Gastrocnemius medialis (tissue), 4 donors: ENCODE measurements around the gene RBM33. TPM values are rescaled to one million over a fixed set of nuclear protein-coding genes. Genes with fewer than 3 reads are reported as not detected.

Source experiments
- ATAC-seq, 2 donors: fragments of 150-250 bp; one replicate each; pipeline ENCODE4 v1.9.1; 2016
- DNase-seq, 2 donors: peaks; one replicate each; pipeline ENCODE4 v3.0.0-alpha.2; 2019
- H3K27ac ChIP-seq, 4 donors: fragments of 200-600 bp; sonication (generic); 1 replicate in 1 of 4; 2 replicates in 3 of 4; pipeline ENCODE4 v1.5.1; 2016 to 2018; ENCODE audit warnings: mild to moderate bottlenecking in 2 of 4, moderate library complexity in 1 of 4
- H3K27me3 ChIP-seq, 3 donors: fragments of 200-600 bp; sonication (generic) in 2 of 3; 1 replicate in 1 of 3; 2 replicates in 2 of 3; pipeline versions ENCODE4 v1.5.1 to v1.6.0; 2016 to 2019; ENCODE audit warnings: mild to moderate bottlenecking in 1 of 3, moderate library complexity in 1 of 3
- H3K36me3 ChIP-seq, 2 donors: fragments of 200-600 bp; sonication (generic) in 1 of 2; one replicate each; pipeline ENCODE4 v1.5.1; 2017 to 2018
- H3K4me1 ChIP-seq, 2 donors: fragments of 200-600 bp; sonication (generic) in 1 of 2; one replicate each; pipeline ENCODE4 v1.5.1; 2016 to 2017; ENCODE audit warnings: mild to moderate bottlenecking in 2 of 2
- H3K4me3 ChIP-seq, 4 donors: fragments of 200-600 bp; sonication (generic) in 3 of 4; 1 replicate in 1 of 4; 2 replicates in 3 of 4; pipeline ENCODE4 v1.5.1; 2016 to 2019; ENCODE audit warnings: mild to moderate bottlenecking in 2 of 4
- H3K9me3 ChIP-seq, 3 donors: fragments of 200-600 bp; sonication (generic) in 2 of 3; 1 replicate in 1 of 3; 2 replicates in 2 of 3; pipeline ENCODE4 v1.5.1; 2016 to 2019
- POLR2A ChIP-seq, 2 donors: fragments of 450-650 bp; IDR thresholded peaks; one replicate each; pipeline ENCODE4 v1.6.1; 2017; ENCODE audit warnings: antibody characterized with exemption in 2 of 2, mild to moderate bottlenecking in 2 of 2, moderate library complexity in 2 of 2
- in situ Hi-C, 4 donors: fragments of 200-750 bp; cut with MboI; loops; one replicate each; pipeline versions ENCODE4 v1.15.0 to v1.8.0; 2017; ENCODE audit warnings: low sequenced_read_pairs in 4 of 4
- intact Hi-C: fragments of 100-400 bp; cut with DNase I; formaldehyde crosslinking; loops from one replicate; pipeline ENCODE4 v1.15.1; 2023; ENCODE audit warnings: low total_unique reads
- total RNA-seq, 4 donors: library from RNA; depleted of rRNA; stranded (reverse); fragments of >200 nt; gene quantifications; one replicate each; pipeline versions ENCODE4 v1.1.0 to v1.2.3, GENCODE V29; 2016
- TF ChIP-seq, protein P1 (sequence below), 5 experiments: fragments of 450-650 bp in 3 of 5; fragments of 200-600 bp in 2 of 5; sonication (generic) in 2 of 5; IDR thresholded peaks in 4 of 5; conservative IDR thresholded peaks in 1 of 5; 1 replicate in 4 of 5; 2 replicates in 1 of 5; pipeline ENCODE4 v1.5.1; 2016 to 2019; ENCODE audit warnings: antibody characterized with exemption in 5 of 5, mild to moderate bottlenecking in 3 of 5, moderate library complexity in 3 of 5

Gene RBM33
- total RNA-seq, 4 donors from 2014 or later, result 16.6 to 30.0 (median 28.1) TPM

DNA sequence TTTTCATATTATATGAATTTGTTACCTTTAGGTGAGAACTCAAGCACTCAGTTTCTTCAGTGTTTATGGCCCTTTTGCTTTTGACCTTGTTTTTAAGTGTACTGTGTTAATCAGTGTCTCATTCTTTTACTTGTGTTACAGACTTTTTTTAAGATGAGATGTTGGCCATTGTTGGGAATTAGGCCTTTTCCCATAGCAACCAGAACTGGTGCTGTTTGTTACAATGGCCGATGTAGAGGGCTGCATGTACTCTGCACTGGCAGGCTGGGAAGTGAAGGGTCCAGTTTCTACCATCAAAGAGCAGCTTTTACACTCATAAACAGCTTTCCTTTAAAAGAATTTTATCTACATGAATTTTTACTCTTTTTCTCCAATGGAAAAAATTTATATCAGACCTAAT is 102.7 kb downstream of the RBM33 start:
- Histone ChIP-seq H3K27me3 (no peaks in the 10 kb centered on the region), H3K4me3 (no peak overlapping the region), H3K9me3 (no peaks in the 10 kb centered on the region), H3K4me1 (peaks cover 29 to 33% of the 10 kb centered on the region in 2 donors), H3K27ac (no peak overlapping the region), H3K36me3 (peaks cover 0 to 20% of the 10 kb centered on the region in 2 donors)
- DNase-seq, result no peak
- in situ Hi-C loops, result no loop called here
- intact Hi-C loops, result no loop called here
- no peak for ATAC-seq
- no peak for TF ChIP-seq POLR2A (IDR thresholded peaks at IDR 0.05)
- TF ChIP-seq, protein P1, sequence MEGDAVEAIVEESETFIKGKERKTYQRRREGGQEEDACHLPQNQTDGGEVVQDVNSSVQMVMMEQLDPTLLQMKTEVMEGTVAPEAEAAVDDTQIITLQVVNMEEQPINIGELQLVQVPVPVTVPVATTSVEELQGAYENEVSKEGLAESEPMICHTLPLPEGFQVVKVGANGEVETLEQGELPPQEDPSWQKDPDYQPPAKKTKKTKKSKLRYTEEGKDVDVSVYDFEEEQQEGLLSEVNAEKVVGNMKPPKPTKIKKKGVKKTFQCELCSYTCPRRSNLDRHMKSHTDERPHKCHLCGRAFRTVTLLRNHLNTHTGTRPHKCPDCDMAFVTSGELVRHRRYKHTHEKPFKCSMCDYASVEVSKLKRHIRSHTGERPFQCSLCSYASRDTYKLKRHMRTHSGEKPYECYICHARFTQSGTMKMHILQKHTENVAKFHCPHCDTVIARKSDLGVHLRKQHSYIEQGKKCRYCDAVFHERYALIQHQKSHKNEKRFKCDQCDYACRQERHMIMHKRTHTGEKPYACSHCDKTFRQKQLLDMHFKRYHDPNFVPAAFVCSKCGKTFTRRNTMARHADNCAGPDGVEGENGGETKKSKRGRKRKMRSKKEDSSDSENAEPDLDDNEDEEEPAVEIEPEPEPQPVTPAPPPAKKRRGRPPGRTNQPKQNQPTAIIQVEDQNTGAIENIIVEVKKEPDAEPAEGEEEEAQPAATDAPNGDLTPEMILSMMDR (IDR thresholded peaks at IDR 0.05 in 4 of 5, conservative IDR thresholded peaks at IDR 0.05 in 1 of 5), result no peak

DNA sequence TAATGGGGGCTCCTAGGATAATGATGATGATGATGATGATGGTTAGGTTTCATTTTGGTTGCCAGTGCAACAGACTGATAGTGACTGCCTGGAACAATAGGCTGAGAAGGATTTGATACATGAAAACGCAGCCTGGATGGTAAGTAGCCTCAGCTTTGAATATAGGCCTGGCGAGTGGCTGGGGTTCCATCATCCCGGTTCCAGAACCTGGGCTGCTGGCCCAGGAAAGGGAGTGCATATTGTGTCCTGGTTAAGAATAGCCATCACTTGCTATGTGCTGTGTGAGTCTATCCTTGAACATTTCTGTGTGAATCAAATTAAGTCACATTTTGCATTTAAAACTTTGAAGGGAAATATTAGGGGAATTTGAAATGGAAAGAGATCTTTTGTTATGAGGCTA is 105.1 kb downstream of the RBM33 start:
- no peak overlapping the region for H3K27ac ChIP-seq
- H3K27me3 ChIP-seq, result no peaks in the 10 kb centered on the region
- peaks cover 0 to 13% of the 10 kb centered on the region in 2 donors for H3K36me3 ChIP-seq
- ATAC-seq (no peak), DNase-seq (no peak)
- peaks cover 53 to 56% of the 10 kb centered on the region in 2 donors for H3K4me1 ChIP-seq
- in situ Hi-C loops, result no loop called here
- intact Hi-C loops, result no loop called here
- no peak overlapping the region for H3K4me3 ChIP-seq
- TF ChIP-seq, protein P1 (IDR thresholded peaks at IDR 0.05 in 4 of 5, conservative IDR thresholded peaks at IDR 0.05 in 1 of 5), result no peak
- no peak for TF ChIP-seq POLR2A (IDR thresholded peaks at IDR 0.05)
- no peaks in the 10 kb centered on the region for H3K9me3 ChIP-seq

DNA sequence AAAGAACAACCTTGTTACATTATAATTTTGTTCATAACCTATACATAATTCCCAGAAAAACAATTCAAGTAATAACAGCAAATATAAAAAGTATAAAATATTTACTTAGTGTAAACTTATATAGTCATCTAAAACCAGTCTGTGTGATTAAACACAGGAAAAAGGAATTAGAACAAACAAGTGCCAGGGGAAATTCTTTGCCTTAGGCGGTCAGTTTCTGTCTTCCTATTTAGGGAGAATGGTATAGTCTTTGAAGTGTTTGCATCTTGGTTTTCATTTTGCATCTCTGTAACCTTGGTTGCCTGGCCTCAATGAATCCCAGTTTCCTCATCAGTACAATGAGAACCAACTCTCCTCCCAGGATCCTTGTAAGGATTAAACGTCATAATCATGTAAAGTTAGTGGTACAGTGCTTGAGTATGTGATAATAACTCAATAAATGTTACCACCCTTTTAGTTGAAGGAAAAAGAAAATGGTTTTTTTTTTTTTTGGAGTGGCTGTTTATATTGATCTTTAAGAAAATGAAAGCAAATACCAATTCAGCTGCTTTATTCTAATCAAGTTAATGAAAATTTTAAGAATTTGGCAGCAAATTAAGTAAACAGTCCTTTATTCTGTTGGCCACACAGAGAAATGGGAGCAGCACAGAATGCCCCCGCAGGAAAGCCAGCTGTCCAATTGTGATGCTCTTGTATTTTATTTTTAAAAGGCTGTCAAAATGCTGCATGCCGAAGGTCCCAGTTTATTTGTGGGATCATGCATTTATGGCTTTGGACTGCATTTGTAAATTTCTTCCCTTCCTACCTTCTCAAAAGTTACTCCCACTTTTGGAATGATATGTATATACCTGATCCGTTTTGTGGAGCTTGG is 106.0 kb downstream of the RBM33 start:
- TF ChIP-seq POLR2A (IDR thresholded peaks at IDR 0.05), result no peak
- TF ChIP-seq, protein P1 (IDR thresholded peaks at IDR 0.05 in 4 of 5, conservative IDR thresholded peaks at IDR 0.05 in 1 of 5), result no peak
- Histone ChIP-seq H3K27ac (no peak overlapping the region), H3K36me3 (peaks cover 0 to 5% of the 10 kb centered on the region in 2 donors), H3K9me3 (no peaks in the 10 kb centered on the region), H3K27me3 (no peaks in the 10 kb centered on the region), H3K4me1 (peaks cover 62 to 65% of the 10 kb centered on the region in 2 donors), H3K4me3 (no peak overlapping the region)
- in situ Hi-C loops, result loop anchor here in 2 of 4 donors (10.0 to 25.0 kb wide), 2 partner anchors 146 to 813 kb away; no protein-coding TSS in a partner anchor
- intact Hi-C loops, result no loop called here
- DNase-seq (no peak), ATAC-seq (no peak)

DNA sequence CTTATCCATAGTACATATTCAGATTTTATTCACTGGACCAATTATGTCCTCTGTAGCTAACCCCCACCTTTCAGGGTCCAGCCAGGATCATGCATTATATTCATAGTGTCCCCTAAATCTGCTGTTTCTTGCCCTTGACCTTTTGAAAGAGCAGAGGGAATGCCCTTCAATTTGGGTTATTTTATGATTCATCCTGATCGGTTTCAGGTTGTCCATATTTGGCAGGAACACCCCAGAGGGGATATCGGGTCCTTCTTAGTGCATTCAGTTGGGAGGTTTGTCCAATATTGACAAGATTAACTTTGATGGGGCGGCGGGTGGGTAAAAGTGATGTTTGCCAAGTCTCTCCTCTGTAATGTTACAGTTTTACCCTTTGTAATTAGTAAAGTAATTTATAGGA is 106.9 kb downstream of the RBM33 start:
- in situ Hi-C loops, result loop anchor here in 2 of 4 donors (10.0 to 25.0 kb wide), 2 partner anchors 147 to 814 kb away; no protein-coding TSS in a partner anchor
- Histone ChIP-seq H3K9me3 (no peaks in the 10 kb centered on the region), H3K4me3 (no peak overlapping the region), H3K27me3 (no peaks in the 10 kb centered on the region), H3K36me3 (no peaks in the 10 kb centered on the region), H3K4me1 (peaks cover 65 to 68% of the 10 kb centered on the region in 2 donors), H3K27ac (no peak overlapping the region)
- no peak for ATAC-seq
- DNase-seq, result no peak
- intact Hi-C loops, result no loop called here
- TF ChIP-seq POLR2A (IDR thresholded peaks at IDR 0.05), result no peak
- TF ChIP-seq, protein P1 (IDR thresholded peaks at IDR 0.05 in 4 of 5, conservative IDR thresholded peaks at IDR 0.05 in 1 of 5), result no peak
